GM21381 (cell line): ENCODE results near the gene TCTN2.

Source experiments
- ATAC-seq: cut with Tn5 transposase; IDR thresholded peaks from one replicate; pipeline ENCODE4 v1.9.1; 2021; ENCODE audit warnings: mild to moderate bottlenecking, moderate library complexity; ENCODE audit not compliant: unreplicated experiment

Gene TCTN2

GRCh38 chr12:123733229-123733628 lies 62.3 kb downstream of the TCTN2 start:
- no peak for ATAC-seq

- no peak for ATAC-seq
These were observed 63.4 kb downstream of the TCTN2 start for GRCh38 chr12:123734268-123734667.

GRCh38 chr12:123741937-123742572 lies 71.1 kb downstream of the TCTN2 start:
- ATAC-seq, result no peak

- no peak for ATAC-seq
These were observed 72.1 kb downstream of the TCTN2 start for GRCh38 chr12:123743002-123743401.

GRCh38 chr12:123744836-123745235 lies 73.9 kb downstream of the TCTN2 start:
- ATAC-seq, result no peak

DNA sequence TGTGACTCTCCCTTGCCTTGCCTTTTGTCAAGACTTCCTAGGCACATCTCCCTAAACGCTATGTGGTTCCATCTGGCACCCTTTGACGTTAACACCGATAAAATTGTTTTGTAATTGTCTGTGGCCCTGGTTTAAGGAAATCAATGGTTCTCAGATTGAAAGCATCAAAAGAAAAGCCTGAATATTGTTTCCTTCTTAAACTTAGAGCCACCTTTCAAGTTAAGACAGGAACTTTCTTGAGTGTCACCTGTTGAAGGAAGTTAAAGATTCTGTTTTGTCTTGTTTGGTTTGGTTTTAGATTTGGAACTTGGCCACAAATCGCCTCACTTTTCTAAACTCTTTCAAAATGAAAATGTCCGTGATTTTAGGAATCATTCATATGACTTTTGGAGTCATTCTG lies 76.4 kb downstream of the TCTN2 start:
- no peak for ATAC-seq

- ATAC-seq, result no peak
These were observed 77.2 kb downstream of the TCTN2 start for GRCh38 chr12:123748161-123748560.

- no peak for ATAC-seq
These were observed 77.7 kb downstream of the TCTN2 start for GRCh38 chr12:123748661-123749060.

- no peak for ATAC-seq
These were observed 78.4 kb downstream of the TCTN2 start for GRCh38 chr12:123749355-123749754.

GRCh38 chr12:123750159-123750656 lies 79.3 kb downstream of the TCTN2 start:
- no peak for ATAC-seq

- ATAC-seq, result no peak
These were observed 81.1 kb downstream of the TCTN2 start for GRCh38 chr12:123752046-123752445.

- no peak for ATAC-seq
These were observed 83.3 kb downstream of the TCTN2 start for GRCh38 chr12:123754041-123754772.

DNA sequence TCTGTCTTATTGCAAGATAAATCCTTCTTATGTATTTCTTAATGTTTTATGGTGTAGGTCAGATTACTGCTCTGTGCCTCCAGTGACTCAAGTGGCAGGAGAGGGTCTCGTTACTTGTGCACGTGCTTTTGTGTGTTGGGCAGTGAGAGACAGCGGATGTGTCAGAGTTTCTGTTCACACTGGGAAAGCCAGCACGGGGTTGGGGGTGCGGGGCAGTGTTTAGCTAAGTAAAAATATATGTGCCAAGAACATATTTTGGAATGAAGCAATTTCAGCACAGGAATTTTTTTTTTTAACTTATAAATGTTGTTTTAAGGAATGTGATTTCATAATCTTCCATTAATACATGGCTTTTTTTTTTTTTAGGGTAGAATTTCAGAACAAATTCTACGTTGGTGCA lies 86.6 kb downstream of the TCTN2 start:
- ATAC-seq, result no peak
